Transverse colon (tissue), 4 donors: ENCODE measurements around the gene P2RX2. TPM values are rescaled to one million over a fixed set of nuclear protein-coding genes. Genes with fewer than 3 reads are reported as not detected.

Experiments
- DNase-seq: peaks from one replicate; pipeline ENCODE4 v3.0.0-alpha.2; 2019
- H3K27ac ChIP-seq, 4 donors: fragments of 200-600 bp; sonication (generic); 2 replicates each; pipeline ENCODE4 v1.5.1; 2016 to 2018; ENCODE audit warnings: inconsistent platforms in 4 of 4
- H3K27me3 ChIP-seq: fragments of 200-600 bp; sonication (generic); 2 replicates; pipeline ENCODE4 v1.5.1; 2017; ENCODE audit warnings: inconsistent platforms
- H3K36me3 ChIP-seq, 4 donors: fragments of 200-600 bp; sonication (generic); 2 replicates each; pipeline ENCODE4 v1.5.1; 2017 to 2019; ENCODE audit warnings: inconsistent platforms in 4 of 4
- H3K4me1 ChIP-seq, 4 donors: fragments of 200-600 bp; sonication (generic); 2 replicates each; pipeline ENCODE4 v1.5.1; 2017 to 2020; ENCODE audit warnings: inconsistent platforms in 4 of 4
- H3K4me3 ChIP-seq, 4 donors: fragments of 200-600 bp; sonication (generic); 1 replicate in 1 of 4; 2 replicates in 3 of 4; pipeline versions ENCODE4 v1.5.1 to v1.6.1; 2017 to 2019; ENCODE audit warnings: inconsistent platforms in 4 of 4
- H3K9me3 ChIP-seq, 2 donors: fragments of 200-600 bp; sonication (generic); 2 replicates each; pipeline ENCODE4 v1.5.1; 2017 to 2019; ENCODE audit warnings: inconsistent platforms in 2 of 2
- CTCF ChIP-seq, 5 experiments: fragments of 200-600 bp in 3 of 5; fragments of 450-650 bp in 2 of 5; sonication (generic) in 3 of 5; IDR thresholded peaks; 1 replicate in 2 of 5; 2 replicates in 3 of 5; pipeline ENCODE4 v1.5.1; 2016 to 2017; ENCODE audit warnings: antibody characterized with exemption in 5 of 5, inconsistent platforms in 3 of 5, mild to moderate bottlenecking in 2 of 5, moderate library complexity in 1 of 5
- EP300 ChIP-seq: sonication (generic); formaldehyde crosslinking; IDR thresholded peaks from one replicate; pipeline ENCODE4 v1.6.1; 2017; ENCODE audit warnings: antibody characterized with exemption, low read depth
- POLR2A ChIP-seq: fragments of 450-650 bp; IDR thresholded peaks from one replicate; pipeline ENCODE4 v1.6.1; 2016; ENCODE audit warnings: antibody characterized with exemption, mild to moderate bottlenecking, moderate library complexity
- POLR2AphosphoS5 ChIP-seq, 3 donors: sonication (generic); formaldehyde crosslinking; IDR thresholded peaks; one replicate each; pipeline ENCODE4 v1.6.1; 2016; ENCODE audit warnings: antibody characterized with exemption in 3 of 3
- whole genome bisulfite sequencing, 2 donors: methylation state at CpG; one replicate each; pipeline ENCODE4 v1.1.5; 2018; ENCODE audit warnings: low coverage in 1 of 2; 5-methylcytosine and 5-hydroxymethylcytosine counted together
- in situ Hi-C, 4 donors: fragments of 200-750 bp; cut with MboI; loops; one replicate each; pipeline versions ENCODE4 v1.15.0 to v1.15.1; 2017; ENCODE audit warnings: low sequenced_read_pairs in 3 of 4, low pct_ligation_motif_present in 1 of 4, low pct_unique_long_range_greater_than_20kb in 1 of 4
- intact Hi-C: fragments of 100-400 bp; cut with DNase I; formaldehyde crosslinking; loops from one replicate; pipeline ENCODE4 v1.15.1; 2023; ENCODE audit warnings: low total_unique reads
- total RNA-seq, 4 donors: library from RNA; depleted of rRNA; stranded (reverse); fragments of >200 nt; gene quantifications; one replicate each; pipeline ENCODE4 v1.1.0, GENCODE V29; 2016

Gene P2RX2
- total RNA-seq, 4 donors from 2014 or later, result 0.96 to 2.1 TPM; not detected in 2

- peaks cover 0 to 22% (median 14%) of the 10 kb centered on the region in 4 donors for H3K4me1 ChIP-seq
- H3K9me3 ChIP-seq, result peaks cover 3 to 4% of the 10 kb centered on the region in 2 donors
- H3K36me3 ChIP-seq, result no peaks in the 10 kb centered on the region
- no peak overlapping the region for H3K27ac ChIP-seq
- no peak for DNase-seq
- peaks cover 43% of the 10 kb centered on the region for H3K27me3 ChIP-seq
- intact Hi-C loops (loop anchor here (5.0 kb wide), 1 partner anchor 205 kb away; no protein-coding TSS in a partner anchor), in situ Hi-C loops (loop anchor here in 3 of 4 donors (25.0 kb wide), 1 partner anchor 210 kb away; no protein-coding TSS in a partner anchor)
- 33 to 64% methylated on average over 3 to 21 of the region's 21 CpGs for WGBS, 2 donors
- H3K4me3 ChIP-seq, result no peak overlapping the region
- no peak for TF ChIP-seq POLR2AphosphoS5 (IDR thresholded peaks at IDR 0.05)
- TF ChIP-seq CTCF (IDR thresholded peaks at IDR 0.05), result no peak
- TF ChIP-seq POLR2A, result no peak
- TF ChIP-seq EP300, result no peak
Measured at GRCh38 chr12:132621657-132622435, 3.3 kb downstream of the P2RX2 start.

- no peak for DNase-seq
- intact Hi-C loops (loop anchor here (5.0 kb wide), 1 partner anchor 205 kb away; no protein-coding TSS in a partner anchor), in situ Hi-C loops (loop anchor here in 3 of 4 donors (25.0 kb wide), 1 partner anchor 210 kb away; no protein-coding TSS in a partner anchor)
- Histone ChIP-seq H3K36me3 (no peaks in the 10 kb centered on the region), H3K4me3 (no peak overlapping the region), H3K27ac (no peak overlapping the region), H3K4me1 (peaks cover 0 to 22% (median 14%) of the 10 kb centered on the region in 4 donors), H3K9me3 (no peaks in the 10 kb centered on the region), H3K27me3 (peaks cover 36% of the 10 kb centered on the region)
- 36% methylated on average over 11 of the region's 11 CpGs; no CpG with 5 or more reads in 1 of the 2 donors for WGBS, 2 donors
- TF ChIP-seq POLR2A (no peak), POLR2AphosphoS5 (IDR thresholded peaks at IDR 0.05) (peak in 1 of 3 donors; percentile 25)
Measured at GRCh38 chr12:132622437-132623071, 4.0 kb downstream of the P2RX2 start.

DNA sequence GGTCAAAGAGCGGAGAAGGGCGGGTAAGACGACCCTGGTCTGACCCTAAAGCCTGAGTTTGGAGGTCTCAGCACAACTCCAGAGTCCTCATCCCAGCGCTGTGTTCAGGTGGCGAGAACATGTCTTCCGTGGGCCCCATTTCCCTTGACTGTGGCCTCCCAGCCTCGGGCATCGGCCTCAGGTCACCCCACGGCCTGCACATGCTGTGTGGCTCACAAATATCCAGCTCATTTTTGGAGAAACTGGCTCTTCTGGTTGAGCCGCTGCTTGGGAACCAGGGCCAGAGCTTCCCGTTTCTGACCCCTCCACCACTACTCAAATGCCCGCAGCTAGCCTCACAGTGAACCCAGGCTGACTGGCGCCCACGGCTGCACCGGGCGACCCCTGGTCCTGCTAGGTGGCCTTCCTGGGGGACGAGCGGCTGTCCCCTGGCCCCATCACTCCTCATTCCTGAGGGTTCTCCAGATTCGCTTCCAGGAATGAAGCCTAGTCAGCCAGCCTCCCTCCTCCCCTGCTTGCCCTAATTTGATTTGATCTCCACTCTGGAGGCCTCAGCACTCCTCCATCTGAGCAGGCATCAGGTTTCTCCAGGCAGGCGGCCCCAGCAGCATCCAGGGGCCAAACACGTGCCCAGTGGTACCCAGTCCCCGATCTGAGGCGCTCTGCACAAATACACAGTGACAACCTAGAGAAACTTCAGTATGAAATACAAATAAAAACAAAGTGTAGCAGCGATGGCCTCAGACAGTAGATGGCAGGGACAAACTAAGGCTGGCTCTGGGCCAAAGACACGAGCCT, 4.7 kb downstream of the P2RX2 start:
- Histone ChIP-seq H3K4me3 (no peak overlapping the region), H3K4me1 (peaks cover 0 to 17% (median 10%) of the 10 kb centered on the region in 4 donors), H3K27me3 (peaks cover 28% of the 10 kb centered on the region), H3K9me3 (no peaks in the 10 kb centered on the region), H3K36me3 (no peaks in the 10 kb centered on the region), H3K27ac (no peak overlapping the region)
- intact Hi-C loops (loop anchor here (5.0 kb wide), 1 partner anchor 206 kb away; no protein-coding TSS in a partner anchor), in situ Hi-C loops (loop anchor here in 3 of 4 donors (25.0 kb wide), 1 partner anchor 211 kb away; no protein-coding TSS in a partner anchor)
- TF ChIP-seq POLR2AphosphoS5 (IDR thresholded peaks at IDR 0.05), result no peak
- WGBS, 2 donors, result 76 to 100% methylated on average over 4 to 22 of the region's 25 CpGs
- DNase-seq, result no peak

GRCh38 chr12:132624186-132624855, 5.7 kb downstream of the P2RX2 start:
- Histone ChIP-seq H3K4me3 (no peak overlapping the region), H3K4me1 (peaks cover 0 to 15% (median 8%) of the 10 kb centered on the region in 4 donors), H3K36me3 (no peaks in the 10 kb centered on the region), H3K27me3 (peaks cover 19% of the 10 kb centered on the region), H3K9me3 (no peaks in the 10 kb centered on the region), H3K27ac (no peak overlapping the region)
- 92 to 95% methylated on average over 9 to 22 of the region's 22 CpGs for WGBS, 2 donors
- no peak for DNase-seq
- intact Hi-C loops, result loop anchor here (5.0 kb wide), 1 partner anchor 207 kb away; no protein-coding TSS in a partner anchor
- TF ChIP-seq CTCF (IDR thresholded peaks at IDR 0.05), result no peak
- TF ChIP-seq POLR2A, result no peak
- TF ChIP-seq EP300, result no peak
- no peak for TF ChIP-seq POLR2AphosphoS5 (IDR thresholded peaks at IDR 0.05)
- in situ Hi-C loops, result loop anchor here in 3 of 4 donors (25.0 kb wide), 1 partner anchor 212 kb away; no protein-coding TSS in a partner anchor
